Adrenal gland (tissue), 12 donors: Measurements from ENCODE around the gene PTPRN2. TPM values are rescaled to one million over a fixed set of nuclear protein-coding genes. Genes with fewer than 3 reads are reported as not detected.

Experiments
- DNase-seq, 7 donors: peaks; one replicate each; pipeline ENCODE4 v3.0.0-alpha.2; 2019 to 2020
- H3K27ac ChIP-seq, 5 donors: fragments of 200-600 bp; sonication (generic) in 4 of 5; 1 replicate in 3 of 5; 2 replicates in 2 of 5; pipeline versions ENCODE4 v1.5.1 to v1.8.0; 2016 to 2020; ENCODE audit warnings: mild to moderate bottlenecking in 1 of 5
- H3K27me3 ChIP-seq: fragments of 200-600 bp; 2 replicates; pipeline ENCODE4 v1.8.0; 2021
- H3K36me3 ChIP-seq, 2 donors: fragments of 200-600 bp; replicated peaks in 1 of 2; 1 replicate in 1 of 2; 2 replicates in 1 of 2; pipeline versions ENCODE4 v1.5.1 to v1.8.0; 2018 to 2022
- H3K4me1 ChIP-seq, 2 donors: fragments of 200-600 bp; replicated peaks in 1 of 2; 1 replicate in 1 of 2; 2 replicates in 1 of 2; pipeline versions ENCODE4 v1.5.1 to v1.8.0; 2018 to 2021
- H3K4me3 ChIP-seq, 4 donors: fragments of 200-600 bp; sonication (generic) in 3 of 4; one replicate each; pipeline ENCODE4 v1.5.1; 2016 to 2018
- H3K9me3 ChIP-seq, 3 donors: fragments of 200-600 bp; sonication (generic) in 1 of 3; replicated peaks in 1 of 3; 1 replicate in 2 of 3; 2 replicates in 1 of 3; pipeline versions ENCODE4 v1.5.1 to v1.8.0; 2016 to 2021
- POLR2A ChIP-seq, 2 donors: fragments of 450-650 bp; IDR thresholded peaks; one replicate each; pipeline ENCODE4 v1.6.1; 2017; ENCODE audit warnings: antibody characterized with exemption in 2 of 2, mild to moderate bottlenecking in 2 of 2, moderate library complexity in 1 of 2
- WGBS, 4 donors: extraction: QIAGEN DNeasy Blood & Tissue Kit in 2 of 4; methylation state at CpG; one replicate each; pipeline versions ENCODE4 v1.1.5 to v1.1.7; 2013 to 2017; 5-methylcytosine and 5-hydroxymethylcytosine counted together
- intact Hi-C, 2 donors: fragments of 100-400 bp; cut with DNase I; formaldehyde crosslinking; loops; one replicate each; pipeline versions ENCODE4 v1.14.1 to v1.15.0; 2022 to 2023
- polyA plus RNA-seq, 3 donors: library from polyadenylated mRNA; stranded (reverse); fragments of 200-250 nt in 2 of 3; fragments of 350-450 nt in 1 of 3; fragmentation: Illumina TruSeq in 1 of 3; extraction: RNeasy Lipid Tissue Mini Kit (QIAGEN cat#74804) in 1 of 3; gene quantifications; one replicate each; pipeline ENCODE4 v1.2.3, GENCODE V29; 2013 to 2014
- total RNA-seq, 9 donors: library from RNA; depleted of rRNA in 4 of 9; stranded (reverse); fragments of >200 nt in 4 of 9; fragments of 120-200 nt in 1 of 9; fragmentation: NEBNext Ultra II Directional in 1 of 9; extraction: Animal tissue kit (Norgen Biotek cat#: 25700) in 1 of 9; gene quantifications; one replicate each; pipeline versions ENCODE4 v1.1.0 to v1.2.4, GENCODE V29; 2013 to 2023
- TF ChIP-seq, protein P1 (sequence below), 6 experiments: fragments of 450-650 bp in 4 of 6; fragments of 200-600 bp in 2 of 6; sonication (generic) in 1 of 6; IDR thresholded peaks; 1 replicate in 5 of 6; 2 replicates in 1 of 6; pipeline versions ENCODE4 v1.5.1 to v1.8.0; 2016 to 2021; ENCODE audit warnings: antibody characterized with exemption in 6 of 6, mild to moderate bottlenecking in 2 of 6, moderate library complexity in 1 of 6
- donor health status: healthy with polysubstance abuse.
- donor health status: Bipolar disorder and iron deficiency.
- donor health status: DM: yes; HTN: yes; CAD: no.
- donor health status: DM: no; HTN: no; CAD: no.
- donor health status: DM: no; HTN: no; CAD: no.
- donor health status: DM: yes; HTN: yes; CAD: no.

PTPRN2 gene
- total and polyA plus RNA-seq, 12 donors: 2.2 to 16.2 (median 3.4) TPM

DNA sequence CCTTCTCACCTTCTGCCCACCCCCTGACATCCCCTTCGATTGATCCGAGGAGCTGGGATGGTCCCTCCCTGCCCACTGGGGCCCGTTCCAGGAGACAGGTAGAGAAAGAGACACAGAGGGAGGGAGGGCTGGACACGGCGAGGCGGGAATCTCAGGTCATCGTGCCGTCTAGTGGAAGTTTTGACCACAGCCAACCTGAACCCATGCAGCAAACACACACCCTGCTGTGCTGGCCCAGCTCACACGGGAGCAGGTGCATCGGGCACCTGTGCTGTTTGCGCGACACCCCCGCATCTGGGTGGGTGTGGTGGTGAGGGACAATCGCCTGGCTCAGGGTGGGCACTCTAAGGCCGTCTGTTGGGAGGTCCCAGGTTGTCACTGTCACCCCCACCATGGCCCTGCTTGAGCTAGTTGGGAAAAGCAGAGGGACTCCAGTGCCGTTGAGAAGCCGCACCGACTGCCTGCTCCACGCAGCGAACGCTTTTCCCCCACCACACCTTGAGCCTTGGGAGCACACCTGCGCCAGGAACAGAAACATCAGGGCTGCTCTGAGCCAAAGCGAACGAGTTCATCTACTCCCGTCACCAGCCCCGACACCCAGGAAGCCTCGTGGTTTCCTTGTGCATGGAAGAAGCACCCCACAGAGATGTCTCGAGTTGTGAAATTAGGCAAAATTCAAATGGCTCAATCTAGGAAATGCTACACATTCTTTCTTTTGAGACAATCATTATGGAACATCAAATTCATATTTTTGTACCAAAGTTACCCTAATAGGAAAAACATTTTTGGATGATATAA lies 965.0 kb downstream of the PTPRN2 start:
- WGBS, 4 donors: 82 to 88% (median 84%) methylated on average over 16 to 28 of the region's 28 CpGs
- no peak for TF ChIP-seq POLR2A (IDR thresholded peaks at IDR 0.05)
- TF ChIP-seq, protein P1, sequence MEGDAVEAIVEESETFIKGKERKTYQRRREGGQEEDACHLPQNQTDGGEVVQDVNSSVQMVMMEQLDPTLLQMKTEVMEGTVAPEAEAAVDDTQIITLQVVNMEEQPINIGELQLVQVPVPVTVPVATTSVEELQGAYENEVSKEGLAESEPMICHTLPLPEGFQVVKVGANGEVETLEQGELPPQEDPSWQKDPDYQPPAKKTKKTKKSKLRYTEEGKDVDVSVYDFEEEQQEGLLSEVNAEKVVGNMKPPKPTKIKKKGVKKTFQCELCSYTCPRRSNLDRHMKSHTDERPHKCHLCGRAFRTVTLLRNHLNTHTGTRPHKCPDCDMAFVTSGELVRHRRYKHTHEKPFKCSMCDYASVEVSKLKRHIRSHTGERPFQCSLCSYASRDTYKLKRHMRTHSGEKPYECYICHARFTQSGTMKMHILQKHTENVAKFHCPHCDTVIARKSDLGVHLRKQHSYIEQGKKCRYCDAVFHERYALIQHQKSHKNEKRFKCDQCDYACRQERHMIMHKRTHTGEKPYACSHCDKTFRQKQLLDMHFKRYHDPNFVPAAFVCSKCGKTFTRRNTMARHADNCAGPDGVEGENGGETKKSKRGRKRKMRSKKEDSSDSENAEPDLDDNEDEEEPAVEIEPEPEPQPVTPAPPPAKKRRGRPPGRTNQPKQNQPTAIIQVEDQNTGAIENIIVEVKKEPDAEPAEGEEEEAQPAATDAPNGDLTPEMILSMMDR (IDR thresholded peaks at IDR 0.05): no peak
- no peaks in the 10 kb centered on the region for H3K9me3 ChIP-seq
- intact Hi-C loops: no loop called here
- DNase-seq: peak in 1 of 7 donors; percentile 21
- no peak overlapping the region for H3K27ac ChIP-seq
- no peaks in the 10 kb centered on the region for H3K27me3 ChIP-seq
- no peak overlapping the region for H3K4me3 ChIP-seq
- no peaks in the 10 kb centered on the region for H3K4me1 ChIP-seq
- H3K36me3 ChIP-seq: no peaks in the 10 kb centered on the region

DNA sequence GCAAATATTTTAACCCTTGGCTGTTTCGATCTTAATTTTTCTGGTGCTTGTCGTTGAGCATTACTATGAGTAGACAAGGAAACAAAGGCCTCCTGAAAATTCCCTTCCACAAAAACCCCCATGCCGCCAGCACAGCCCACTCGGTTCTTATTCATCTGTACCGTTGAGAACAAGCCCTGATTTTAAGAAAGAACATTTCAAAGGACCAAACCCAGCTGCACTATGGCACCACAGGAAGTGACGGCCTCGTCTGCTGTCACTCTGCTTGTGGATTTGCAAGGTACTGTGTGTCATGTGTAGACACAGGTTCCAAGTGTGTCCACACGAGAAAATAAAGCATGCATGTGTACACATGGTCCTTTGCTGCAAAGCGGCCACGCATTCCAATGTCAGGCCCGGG lies 965.6 kb downstream of the PTPRN2 start:
- TF ChIP-seq, protein P1 (IDR thresholded peaks at IDR 0.05): no peak
- TF ChIP-seq POLR2A (IDR thresholded peaks at IDR 0.05): no peak
- no peak overlapping the region for H3K27ac ChIP-seq
- H3K4me3 ChIP-seq: no peak overlapping the region
- intact Hi-C loops: no loop called here
- H3K36me3 ChIP-seq: no peaks in the 10 kb centered on the region
- no peaks in the 10 kb centered on the region for H3K27me3 ChIP-seq
- no peaks in the 10 kb centered on the region for H3K9me3 ChIP-seq
- DNase-seq: no peak
- 70 to 91% (median 82%) methylated on average over 8 to 11 of the region's 11 CpGs for WGBS, 4 donors
- no peaks in the 10 kb centered on the region for H3K4me1 ChIP-seq

DNA sequence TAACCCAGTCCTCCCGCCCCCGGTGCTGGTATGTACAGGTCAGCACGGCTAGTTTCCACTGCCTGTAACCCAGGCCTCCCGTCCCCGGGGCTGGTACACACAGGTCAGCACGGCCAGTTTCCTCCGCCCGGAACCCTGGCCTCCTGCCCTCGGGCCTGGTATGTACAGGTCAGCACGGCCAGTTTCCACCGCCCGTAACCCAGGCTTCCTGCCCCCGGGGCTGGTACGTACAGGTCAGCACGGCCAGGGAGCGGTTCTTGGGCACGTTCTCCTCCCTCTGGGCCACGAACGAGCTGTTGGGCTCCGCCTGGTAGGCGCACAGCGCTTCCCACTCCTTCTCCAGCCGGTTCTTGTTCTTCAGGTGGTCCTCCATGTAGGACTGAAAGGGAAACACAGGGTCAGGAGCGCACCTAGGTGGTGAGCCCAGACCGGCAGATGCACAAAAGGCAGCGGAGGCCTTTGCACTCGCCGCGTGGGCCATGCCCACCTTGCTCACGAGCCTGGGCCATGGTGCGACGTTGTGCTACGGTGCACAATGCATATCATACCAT lies 966.4 kb downstream of the PTPRN2 start:
- WGBS, 4 donors: 78 to 92% (median 82%) methylated on average over 19 to 33 of the region's 33 CpGs

DNA sequence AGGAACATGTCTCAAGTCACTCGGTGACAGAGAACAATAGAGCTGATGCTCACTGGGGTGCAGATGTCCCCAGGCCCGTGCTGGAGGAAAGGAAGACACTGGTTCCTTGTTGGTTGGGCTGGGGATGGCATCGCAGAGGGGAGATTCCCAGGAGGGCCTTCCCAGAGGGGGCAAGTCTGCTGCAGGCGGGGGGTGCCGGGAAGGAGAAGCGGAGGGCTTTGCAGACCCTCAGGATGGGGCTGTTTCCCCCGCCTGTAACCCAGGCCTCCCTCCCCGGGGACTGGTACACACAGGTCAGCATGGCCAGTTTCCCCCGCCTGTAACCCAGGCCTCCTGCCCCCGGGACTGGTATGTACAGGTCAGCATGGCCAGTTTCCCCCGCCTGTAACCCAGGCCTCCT lies 967.0 kb downstream of the PTPRN2 start:
- H3K9me3 ChIP-seq: no peaks in the 10 kb centered on the region
- H3K4me3 ChIP-seq: no peak overlapping the region
- 69 to 80% (median 74%) methylated on average over 5 to 11 of the region's 11 CpGs for WGBS, 4 donors
- H3K36me3 ChIP-seq: no peaks in the 10 kb centered on the region
- H3K27me3 ChIP-seq: no peaks in the 10 kb centered on the region
- TF ChIP-seq, protein P1 (IDR thresholded peaks at IDR 0.05): no peak
- TF ChIP-seq POLR2A (IDR thresholded peaks at IDR 0.05): no peak
- no peak for DNase-seq
- no peaks in the 10 kb centered on the region for H3K4me1 ChIP-seq
- H3K27ac ChIP-seq: no peak overlapping the region
- intact Hi-C loops: no loop called here

More for the DNA sequence above, 966.4 kb downstream of the PTPRN2 start:
- Histone ChIP-seq H3K27me3 (no peaks in the 10 kb centered on the region), H3K27ac (no peak overlapping the region), H3K4me3 (no peak overlapping the region), H3K36me3 (no peaks in the 10 kb centered on the region), H3K4me1 (no peaks in the 10 kb centered on the region), H3K9me3 (no peaks in the 10 kb centered on the region)
- intact Hi-C loops: no loop called here
- TF ChIP-seq, protein P1 (IDR thresholded peaks at IDR 0.05): no peak
- TF ChIP-seq POLR2A (IDR thresholded peaks at IDR 0.05): no peak
- peak in 1 of 7 donors; percentile 7 for DNase-seq
